Measurements from ENCODE around the gene GRIP1. TPM values are rescaled to one million over a fixed set of nuclear protein-coding genes. Genes with fewer than 3 reads are reported as not detected.

Gene GRIP1
- total and polyA plus RNA-seq, 2 experiments from 2014 or later = 5.1 to 13.7 TPM

GRCh38 chr12:66428261-66428660 lies 250.6 kb downstream of the GRIP1 start:
- no peaks in the 10 kb centered on the region for H3K79me2 ChIP-seq (replicated peaks; ENCODE audit: insufficient read depth)
- ATAC-seq (no peak), DNase-seq (ENCODE audit: low spot score) (no peak)
- H3K9me3 Mint-ChIP-seq = peaks cover 14% of the 10 kb centered on the region
- peaks cover 20% of the 10 kb centered on the region; the same call in 2 of the 3 replicates for H3K36me3 Mint-ChIP-seq (ENCODE audit: low read depth)
- no peaks in the 10 kb centered on the region for H4K20me1 ChIP-seq (replicated peaks; ENCODE audit: insufficient read depth)
- no peaks in the 10 kb centered on the region for H3K9me2 ChIP-seq (ENCODE audit: insufficient read depth)
- H2AFZ ChIP-seq = no peak overlapping the region
- peak overlapping the region; percentile 39; the same call in 1 of the 2 replicates for H3K27ac ChIP-seq (ENCODE audit: low read depth)
- no peak overlapping the region for H3K4me2 ChIP-seq
- H3K27me3 ChIP-seq (ENCODE audit: insufficient read depth) = no peaks in the 10 kb centered on the region
- peak overlapping the region; percentile 39; the same call in 1 of the 2 replicates for H3K27ac Mint-ChIP-seq
- no peak overlapping the region for H3K4me3 ChIP-seq
- TF ChIP-seq ZNF331 (CRISPR knock-in tag; IDR thresholded peaks at IDR 0.05; ENCODE audit: low read depth) (no peak), POLR2AphosphoS5 (IDR thresholded peaks at IDR 0.05; ENCODE audit: low read depth) (no peak), EZH2 (IDR thresholded peaks at IDR 0.05; ENCODE audit: low read depth, unreplicated experiment) (no peak), CREB1 (CRISPR knock-in tag; IDR thresholded peaks at IDR 0.05; ENCODE audit: low read depth) (no peak), JUNB (IDR thresholded peaks at IDR 0.05; ENCODE audit: unreplicated experiment) (no peak), ZNF114 (CRISPR knock-in tag; IDR thresholded peaks at IDR 0.05) (no peak), ETS1 (IDR thresholded peaks at IDR 0.05) (no peak), CTCF (conservative IDR thresholded peaks at IDR 0.05; ENCODE audit: low read depth in 2 of 2) (no peak), STAT1 (IDR thresholded peaks at IDR 0.05; ENCODE audit: unreplicated experiment) (no peak), REST (IDR thresholded peaks at IDR 0.05; ENCODE audit: unreplicated experiment) (no peak)
- TF ChIP-seq, protein P1, sequence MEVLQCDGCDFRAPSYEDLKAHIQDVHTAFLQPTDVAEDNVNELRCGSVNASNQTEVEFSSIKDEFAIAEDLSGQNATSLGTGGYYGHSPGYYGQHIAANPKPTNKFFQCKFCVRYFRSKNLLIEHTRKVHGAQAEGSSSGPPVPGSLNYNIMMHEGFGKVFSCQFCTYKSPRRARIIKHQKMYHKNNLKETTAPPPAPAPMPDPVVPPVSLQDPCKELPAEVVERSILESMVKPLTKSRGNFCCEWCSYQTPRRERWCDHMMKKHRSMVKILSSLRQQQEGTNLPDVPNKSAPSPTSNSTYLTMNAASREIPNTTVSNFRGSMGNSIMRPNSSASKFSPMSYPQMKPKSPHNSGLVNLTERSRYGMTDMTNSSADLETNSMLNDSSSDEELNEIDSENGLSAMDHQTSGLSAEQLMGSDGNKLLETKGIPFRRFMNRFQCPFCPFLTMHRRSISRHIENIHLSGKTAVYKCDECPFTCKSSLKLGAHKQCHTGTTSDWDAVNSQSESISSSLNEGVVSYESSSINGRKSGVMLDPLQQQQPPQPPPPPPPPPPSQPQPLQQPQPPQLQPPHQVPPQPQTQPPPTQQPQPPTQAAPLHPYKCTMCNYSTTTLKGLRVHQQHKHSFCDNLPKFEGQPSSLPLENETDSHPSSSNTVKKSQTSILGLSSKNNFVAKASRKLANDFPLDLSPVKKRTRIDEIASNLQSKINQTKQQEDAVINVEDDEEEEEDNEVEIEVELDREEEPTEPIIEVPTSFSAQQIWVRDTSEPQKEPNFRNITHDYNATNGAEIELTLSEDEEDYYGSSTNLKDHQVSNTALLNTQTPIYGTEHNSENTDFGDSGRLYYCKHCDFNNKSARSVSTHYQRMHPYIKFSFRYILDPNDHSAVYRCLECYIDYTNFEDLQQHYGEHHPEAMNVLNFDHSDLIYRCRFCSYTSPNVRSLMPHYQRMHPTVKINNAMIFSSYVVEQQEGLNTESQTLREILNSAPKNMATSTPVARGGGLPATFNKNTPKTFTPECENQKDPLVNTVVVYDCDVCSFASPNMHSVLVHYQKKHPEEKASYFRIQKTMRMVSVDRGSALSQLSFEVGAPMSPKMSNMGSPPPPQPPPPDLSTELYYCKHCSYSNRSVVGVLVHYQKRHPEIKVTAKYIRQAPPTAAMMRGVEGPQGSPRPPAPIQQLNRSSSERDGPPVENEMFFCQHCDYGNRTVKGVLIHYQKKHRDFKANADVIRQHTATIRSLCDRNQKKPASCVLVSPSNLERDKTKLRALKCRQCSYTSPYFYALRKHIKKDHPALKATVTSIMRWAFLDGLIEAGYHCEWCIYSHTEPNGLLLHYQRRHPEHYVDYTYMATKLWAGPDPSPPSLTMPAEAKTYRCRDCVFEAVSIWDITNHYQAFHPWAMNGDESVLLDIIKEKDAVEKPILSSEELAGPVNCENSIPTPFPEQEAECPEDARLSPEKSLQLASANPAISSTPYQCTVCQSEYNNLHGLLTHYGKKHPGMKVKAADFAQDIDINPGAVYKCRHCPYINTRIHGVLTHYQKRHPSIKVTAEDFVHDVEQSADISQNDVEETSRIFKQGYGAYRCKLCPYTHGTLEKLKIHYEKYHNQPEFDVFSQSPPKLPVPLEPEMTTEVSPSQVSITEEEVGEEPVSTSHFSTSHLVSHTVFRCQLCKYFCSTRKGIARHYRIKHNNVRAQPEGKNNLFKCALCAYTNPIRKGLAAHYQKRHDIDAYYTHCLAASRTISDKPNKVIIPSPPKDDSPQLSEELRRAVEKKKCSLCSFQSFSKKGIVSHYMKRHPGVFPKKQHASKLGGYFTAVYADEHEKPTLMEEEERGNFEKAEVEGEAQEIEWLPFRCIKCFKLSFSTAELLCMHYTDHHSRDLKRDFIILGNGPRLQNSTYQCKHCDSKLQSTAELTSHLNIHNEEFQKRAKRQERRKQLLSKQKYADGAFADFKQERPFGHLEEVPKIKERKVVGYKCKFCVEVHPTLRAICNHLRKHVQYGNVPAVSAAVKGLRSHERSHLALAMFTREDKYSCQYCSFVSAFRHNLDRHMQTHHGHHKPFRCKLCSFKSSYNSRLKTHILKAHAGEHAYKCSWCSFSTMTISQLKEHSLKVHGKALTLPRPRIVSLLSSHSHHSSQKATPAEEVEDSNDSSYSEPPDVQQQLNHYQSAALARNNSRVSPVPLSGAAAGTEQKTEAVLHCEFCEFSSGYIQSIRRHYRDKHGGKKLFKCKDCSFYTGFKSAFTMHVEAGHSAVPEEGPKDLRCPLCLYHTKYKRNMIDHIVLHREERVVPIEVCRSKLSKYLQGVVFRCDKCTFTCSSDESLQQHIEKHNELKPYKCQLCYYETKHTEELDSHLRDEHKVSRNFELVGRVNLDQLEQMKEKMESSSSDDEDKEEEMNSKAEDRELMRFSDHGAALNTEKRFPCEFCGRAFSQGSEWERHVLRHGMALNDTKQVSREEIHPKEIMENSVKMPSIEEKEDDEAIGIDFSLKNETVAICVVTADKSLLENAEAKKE (CRISPR knock-in tag; IDR thresholded peaks at IDR 0.05) = no peak
- no peaks in the 10 kb centered on the region for H3K27me3 Mint-ChIP-seq (ENCODE audit: insufficient read depth, low read depth, poor library complexity)
- H3K36me3 ChIP-seq (ENCODE audit: insufficient read depth) = no peaks in the 10 kb centered on the region
- peaks cover 26% of the 10 kb centered on the region for H3K4me1 ChIP-seq (ENCODE audit: insufficient read depth)
- no peak overlapping the region for H3K4me3 Mint-ChIP-seq
- H3F3A ChIP-seq (replicated peaks; ENCODE audit: low read depth) = no peaks in the 10 kb centered on the region
- peaks cover 34% of the 10 kb centered on the region for H3K4me1 Mint-ChIP-seq
